Measurements from ENCODE around the gene TCF7L2.

TCF7L2 gene

DNA sequence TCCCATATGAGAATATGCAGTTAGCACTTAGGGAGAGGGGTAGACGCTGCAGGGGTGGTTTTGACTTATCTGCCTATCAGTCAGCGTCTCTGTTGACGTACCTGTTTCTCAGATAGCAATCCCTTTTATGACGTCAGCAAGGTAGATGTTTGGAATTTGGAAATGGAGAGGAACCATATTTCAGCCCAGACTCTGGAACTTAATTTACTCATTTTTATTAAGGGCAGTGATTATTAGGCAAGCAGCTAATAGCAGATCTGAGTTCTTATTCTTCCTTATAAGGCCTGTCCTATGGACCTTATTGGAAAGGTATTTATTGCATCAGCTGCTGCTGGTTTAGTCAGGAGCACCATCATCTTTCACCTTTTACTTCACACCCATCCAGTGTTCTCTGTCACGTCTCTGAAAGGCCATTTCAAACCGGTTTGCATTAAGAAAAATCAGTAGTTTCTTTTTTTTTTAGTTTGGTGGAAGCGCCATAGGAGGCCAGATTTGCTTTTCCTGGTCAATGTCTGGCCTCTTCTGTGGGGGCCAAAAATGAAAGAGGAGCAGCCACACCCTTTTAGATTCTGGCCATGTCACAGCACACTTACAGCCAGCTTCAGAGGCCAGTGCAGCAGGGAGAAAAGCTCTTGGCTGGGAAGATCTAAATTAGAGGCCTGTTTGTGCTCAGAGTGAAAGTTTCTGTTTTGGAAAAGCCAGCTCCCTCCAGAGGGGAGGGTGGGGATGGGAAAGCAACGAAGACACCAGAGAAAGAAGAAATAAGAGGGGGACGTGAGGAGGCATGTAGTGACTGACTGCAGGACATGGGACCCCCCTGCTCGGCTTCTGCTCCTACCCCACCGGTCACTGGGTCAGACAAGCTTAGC lies 146.3 kb downstream of the TCF7L2 start:
- in situ Hi-C loops (cut with MboI; ENCODE audit: low sequenced_read_pairs, unreplicated experiment): no loop called here
- DNase-seq (ENCODE audit: low spot score): no peak

DNA sequence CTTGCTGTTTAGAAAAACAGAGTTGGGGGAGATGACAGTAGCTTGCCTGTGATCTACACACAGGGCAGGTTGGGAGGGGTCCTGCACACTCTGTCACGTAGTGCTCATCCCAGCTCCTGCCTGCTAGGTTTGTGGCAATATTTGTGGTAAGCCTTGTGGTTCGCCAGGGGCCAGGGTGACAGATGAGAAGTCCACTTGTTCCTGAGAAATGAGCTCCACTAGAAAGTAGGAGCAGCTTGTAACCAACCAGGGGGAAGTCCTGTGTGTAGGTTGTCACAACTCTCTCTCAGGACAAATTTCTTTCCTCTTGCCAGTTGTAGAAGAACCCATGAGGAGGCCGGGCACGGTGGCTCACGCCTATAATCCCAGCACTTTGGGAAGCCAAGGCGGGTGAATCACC lies 147.0 kb downstream of the TCF7L2 start:
- in situ Hi-C loops (cut with MboI; ENCODE audit: low sequenced_read_pairs, unreplicated experiment): no loop called here
- no peak for DNase-seq (ENCODE audit: low spot score)
- TF ChIP-seq CTCF (IDR thresholded peaks at IDR 0.05; ENCODE audit: borderline replicate concordance, control extremely low read depth, extremely low read depth, insufficient read depth, missing control alignments): no peak

More for the DNA sequence above, 146.3 kb downstream of the TCF7L2 start:
- no peak for TF ChIP-seq CTCF (IDR thresholded peaks at IDR 0.05; ENCODE audit: borderline replicate concordance, control extremely low read depth, extremely low read depth, insufficient read depth, missing control alignments)

GRCh38 chr10:113099431-113100183 lies 149.6 kb downstream of the TCF7L2 start:
- no peak for DNase-seq (ENCODE audit: low spot score)
- in situ Hi-C loops (cut with MboI; ENCODE audit: low sequenced_read_pairs, unreplicated experiment): no loop called here
- TF ChIP-seq CTCF (IDR thresholded peaks at IDR 0.05; ENCODE audit: borderline replicate concordance, control extremely low read depth, extremely low read depth, insufficient read depth, missing control alignments): no peak

GRCh38 chr10:113100281-113100680 lies 150.2 kb downstream of the TCF7L2 start:
- in situ Hi-C loops (cut with MboI; ENCODE audit: low sequenced_read_pairs, unreplicated experiment): no loop called here
- DNase-seq (ENCODE audit: low spot score): no peak
- TF ChIP-seq CTCF (IDR thresholded peaks at IDR 0.05; ENCODE audit: borderline replicate concordance, control extremely low read depth, extremely low read depth, insufficient read depth, missing control alignments): no peak

GRCh38 chr10:113103131-113103840 lies 153.2 kb downstream of the TCF7L2 start:
- no peak for DNase-seq (ENCODE audit: low spot score)

More at GRCh38 chr10:113103131-113103840, 153.2 kb downstream of the TCF7L2 start:
- no peak for TF ChIP-seq CTCF (IDR thresholded peaks at IDR 0.05; ENCODE audit: borderline replicate concordance, control extremely low read depth, extremely low read depth, insufficient read depth, missing control alignments)
- in situ Hi-C loops (cut with MboI; ENCODE audit: low sequenced_read_pairs, unreplicated experiment): no loop called here

All from GM13976 (cell line).